K562 (cell line): Measurements from ENCODE around the gene LGALS8. TPM values are rescaled to one million over a fixed set of nuclear protein-coding genes. Genes with fewer than 3 reads are reported as not detected.
A peak's percentile ranks its signal among the peaks of the same experiment; 100 is the strongest.

Experiments
- ARID1B ChIP-seq: fragments of 450-650 bp; IDR thresholded peaks from 2 replicates; pipeline ENCODE4 v1.6.1; 2016; ENCODE audit warnings: antibody characterized with exemption, mild to moderate bottlenecking, inconsistent platforms
- CBFB ChIP-seq: sonication (generic); formaldehyde crosslinking; IDR thresholded peaks from 2 replicates; pipeline ENCODE4 v1.4.0; 2020; ENCODE audit warnings: mild to moderate bottlenecking, missing genetic modification reagents
- CREBBP ChIP-seq: IDR thresholded peaks from one replicate; pipeline ENCODE4 v1.6.1; 2012; ENCODE audit warnings: low read depth, mild to moderate bottlenecking, control low read depth, inconsistent platforms, low read length
- FOXA1 ChIP-seq: fragments of 450-650 bp; IDR thresholded peaks from 2 replicates; pipeline ENCODE4 v1.6.1; 2016; ENCODE audit warnings: mild to moderate bottlenecking, borderline replicate concordance
- HSF4 ChIP-seq: fragments of 250-450 bp; sonication (Bioruptor Pico); IDR thresholded peaks from 2 replicates; pipeline ENCODE4 v2.1.2; 2022; ENCODE audit warnings: mild to moderate bottlenecking, moderate library complexity, borderline replicate concordance
- MCM3 ChIP-seq: fragments of 450-650 bp; IDR thresholded peaks from 2 replicates; pipeline ENCODE4 v1.6.1; 2016
- POLR2AphosphoS2 ChIP-seq: IDR thresholded peaks from 2 replicates; pipeline ENCODE4 v1.6.1; 2012; ENCODE audit warnings: low read length, improper control_type of control experiment
- TAF7 ChIP-seq: fragments of 450-650 bp; IDR thresholded peaks from 2 replicates; pipeline ENCODE4 v1.6.1; 2016; ENCODE audit warnings: missing genetic modification characterization, missing compliant biosample characterization
- TOE1 ChIP-seq, 2 experiments: fragments of 450-650 bp in 1 of 2; sonication (generic) in 1 of 2; formaldehyde crosslinking in 1 of 2; IDR thresholded peaks; 2 replicates each; pipeline versions ENCODE4 v1.7.1 to v1.8.0; 2016 to 2022; ENCODE audit warnings: borderline replicate concordance in 2 of 2, mild to moderate bottlenecking in 2 of 2, antibody characterized with exemption in 1 of 2, inconsistent platforms in 1 of 2, low read depth in 1 of 2, missing genetic modification reagents in 1 of 2, moderate library complexity in 1 of 2
- ZNF57 ChIP-seq: fragments of 450-650 bp; formaldehyde crosslinking; IDR thresholded peaks from 2 replicates; pipeline ENCODE4 v1.4.0; 2020; ENCODE audit warnings: mild to moderate bottlenecking, moderate library complexity
- polyA plus RNA-seq, 8 experiments: library from polyadenylated mRNA; depleted of rRNA in 4 of 8; stranded (reverse) in 5 of 8; unstranded in 3 of 8; fragments of >200 nt; fragmentation: Nextera tagmentation in 2 of 8; fragmentation: Illumina TruSeq in 1 of 8; extraction: Ambion mirVana in 2 of 8; extraction: Trizol in 1 of 8; gene quantifications; 2 replicates each; pipeline versions ENCODE4 v1.2.1 to v1.2.3, GENCODE V29; 2011 to 2014; ENCODE audit warnings: inconsistent platforms in 1 of 8, missing spikeins in 1 of 8
- total RNA-seq, 7 experiments: library from RNA; depleted of rRNA in 6 of 7; stranded (reverse); fragments of >200 nt in 6 of 7; fragmentation: Illumina TruSeq in 2 of 7; extraction: Trizol in 2 of 7; gene quantifications; 2 replicates each; pipeline versions ENCODE4 v1.2.1 to v1.2.3, GENCODE V29; 2011 to 2021; ENCODE audit warnings: low replicate concordance in 1 of 7
- TF ChIP-seq, protein P1 (sequence below): IDR thresholded peaks from 2 replicates; pipeline ENCODE4 v1.6.1; 2014; ENCODE audit warnings: antibody characterized with exemption
- TF ChIP-seq, protein P2 (sequence below): fragments of 150-350 bp; IDR thresholded peaks from 2 replicates; pipeline ENCODE4 v1.6.1; 2014; ENCODE audit warnings: low read depth, mild to moderate bottlenecking, low read length, borderline replicate concordance
- TF ChIP-seq, protein P3 (sequence below): fragments of 250-450 bp; sonication (Bioruptor Pico); IDR thresholded peaks from 2 replicates; pipeline ENCODE4 v1.5.0; 2021; ENCODE audit warnings: mild to moderate bottlenecking, borderline replicate concordance
- TF ChIP-seq, protein P4 (sequence below): sonication (generic); formaldehyde crosslinking; IDR thresholded peaks from 2 replicates; pipeline ENCODE4 v1.8.0; 2022; ENCODE audit warnings: missing genetic modification reagents, mild to moderate bottlenecking, borderline replicate concordance
- TF ChIP-seq, protein P5 (sequence below), 3 experiments: fragments of 200-800 bp in 1 of 3; fragments of 250-450 bp in 1 of 3; fragments of 450-650 bp in 1 of 3; sonication (Bioruptor Pico) in 1 of 3; sonication (Bioruptor generic) in 1 of 3; formaldehyde crosslinking in 1 of 3; IDR thresholded peaks; 2 replicates each; pipeline versions ENCODE4 v1.6.1 to v1.8.0; 2016 to 2022; ENCODE audit warnings: mild to moderate bottlenecking in 2 of 3, missing genetic modification characterization in 2 of 3, missing compliant biosample characterization in 1 of 3, moderate library complexity in 1 of 3

Gene LGALS8
- total and polyA plus RNA-seq, 9 of the 15 experiments (the other 6 are each of a cell fraction or from before 2014, with no cell fraction given): 57.4 to 87.7 (median 70.3) TPM

DNA sequence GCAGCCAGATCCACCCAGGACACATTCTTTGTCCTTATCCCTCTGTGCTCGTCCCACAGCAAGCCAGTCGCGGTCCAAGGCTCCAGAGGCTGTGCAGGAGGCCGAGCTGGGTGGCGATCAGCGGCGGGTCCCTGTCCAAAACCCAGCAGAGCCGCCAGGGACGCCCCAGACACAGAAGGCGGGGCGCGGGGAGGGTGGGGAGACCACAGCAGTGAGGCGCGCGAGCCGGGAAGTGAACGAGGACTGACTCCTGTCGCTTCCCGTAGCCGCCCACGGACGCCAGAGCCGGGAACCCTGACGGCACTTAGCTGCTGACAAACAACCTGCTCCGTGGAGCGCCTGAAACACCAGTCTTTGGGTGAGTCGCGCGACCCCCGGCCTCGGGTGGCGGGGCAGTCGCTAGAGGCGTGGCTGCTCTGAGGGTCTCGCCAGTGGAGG, at the start of gene LGALS8 (continued):
- TF ChIP-seq, protein P1, sequence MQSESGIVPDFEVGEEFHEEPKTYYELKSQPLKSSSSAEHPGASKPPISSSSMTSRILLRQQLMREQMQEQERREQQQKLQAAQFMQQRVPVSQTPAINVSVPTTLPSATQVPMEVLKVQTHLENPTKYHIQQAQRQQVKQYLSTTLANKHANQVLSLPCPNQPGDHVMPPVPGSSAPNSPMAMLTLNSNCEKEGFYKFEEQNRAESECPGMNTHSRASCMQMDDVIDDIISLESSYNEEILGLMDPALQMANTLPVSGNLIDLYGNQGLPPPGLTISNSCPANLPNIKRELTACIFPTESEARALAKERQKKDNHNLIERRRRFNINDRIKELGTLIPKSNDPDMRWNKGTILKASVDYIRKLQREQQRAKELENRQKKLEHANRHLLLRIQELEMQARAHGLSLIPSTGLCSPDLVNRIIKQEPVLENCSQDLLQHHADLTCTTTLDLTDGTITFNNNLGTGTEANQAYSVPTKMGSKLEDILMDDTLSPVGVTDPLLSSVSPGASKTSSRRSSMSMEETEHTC: 0 out of 2 replicates have a peak, but pooled peaks have one; percentile 48
- no peak for TF ChIP-seq HSF4 (CRISPR knock-in tag)
- TF ChIP-seq, protein P2, sequence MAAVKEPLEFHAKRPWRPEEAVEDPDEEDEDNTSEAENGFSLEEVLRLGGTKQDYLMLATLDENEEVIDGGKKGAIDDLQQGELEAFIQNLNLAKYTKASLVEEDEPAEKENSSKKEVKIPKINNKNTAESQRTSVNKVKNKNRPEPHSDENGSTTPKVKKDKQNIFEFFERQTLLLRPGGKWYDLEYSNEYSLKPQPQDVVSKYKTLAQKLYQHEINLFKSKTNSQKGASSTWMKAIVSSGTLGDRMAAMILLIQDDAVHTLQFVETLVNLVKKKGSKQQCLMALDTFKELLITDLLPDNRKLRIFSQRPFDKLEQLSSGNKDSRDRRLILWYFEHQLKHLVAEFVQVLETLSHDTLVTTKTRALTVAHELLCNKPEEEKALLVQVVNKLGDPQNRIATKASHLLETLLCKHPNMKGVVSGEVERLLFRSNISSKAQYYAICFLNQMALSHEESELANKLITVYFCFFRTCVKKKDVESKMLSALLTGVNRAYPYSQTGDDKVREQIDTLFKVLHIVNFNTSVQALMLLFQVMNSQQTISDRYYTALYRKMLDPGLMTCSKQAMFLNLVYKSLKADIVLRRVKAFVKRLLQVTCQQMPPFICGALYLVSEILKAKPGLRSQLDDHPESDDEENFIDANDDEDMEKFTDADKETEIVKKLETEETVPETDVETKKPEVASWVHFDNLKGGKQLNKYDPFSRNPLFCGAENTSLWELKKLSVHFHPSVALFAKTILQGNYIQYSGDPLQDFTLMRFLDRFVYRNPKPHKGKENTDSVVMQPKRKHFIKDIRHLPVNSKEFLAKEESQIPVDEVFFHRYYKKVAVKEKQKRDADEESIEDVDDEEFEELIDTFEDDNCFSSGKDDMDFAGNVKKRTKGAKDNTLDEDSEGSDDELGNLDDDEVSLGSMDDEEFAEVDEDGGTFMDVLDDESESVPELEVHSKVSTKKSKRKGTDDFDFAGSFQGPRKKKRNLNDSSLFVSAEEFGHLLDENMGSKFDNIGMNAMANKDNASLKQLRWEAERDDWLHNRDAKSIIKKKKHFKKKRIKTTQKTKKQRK: no peak
- TF ChIP-seq, protein P3, sequence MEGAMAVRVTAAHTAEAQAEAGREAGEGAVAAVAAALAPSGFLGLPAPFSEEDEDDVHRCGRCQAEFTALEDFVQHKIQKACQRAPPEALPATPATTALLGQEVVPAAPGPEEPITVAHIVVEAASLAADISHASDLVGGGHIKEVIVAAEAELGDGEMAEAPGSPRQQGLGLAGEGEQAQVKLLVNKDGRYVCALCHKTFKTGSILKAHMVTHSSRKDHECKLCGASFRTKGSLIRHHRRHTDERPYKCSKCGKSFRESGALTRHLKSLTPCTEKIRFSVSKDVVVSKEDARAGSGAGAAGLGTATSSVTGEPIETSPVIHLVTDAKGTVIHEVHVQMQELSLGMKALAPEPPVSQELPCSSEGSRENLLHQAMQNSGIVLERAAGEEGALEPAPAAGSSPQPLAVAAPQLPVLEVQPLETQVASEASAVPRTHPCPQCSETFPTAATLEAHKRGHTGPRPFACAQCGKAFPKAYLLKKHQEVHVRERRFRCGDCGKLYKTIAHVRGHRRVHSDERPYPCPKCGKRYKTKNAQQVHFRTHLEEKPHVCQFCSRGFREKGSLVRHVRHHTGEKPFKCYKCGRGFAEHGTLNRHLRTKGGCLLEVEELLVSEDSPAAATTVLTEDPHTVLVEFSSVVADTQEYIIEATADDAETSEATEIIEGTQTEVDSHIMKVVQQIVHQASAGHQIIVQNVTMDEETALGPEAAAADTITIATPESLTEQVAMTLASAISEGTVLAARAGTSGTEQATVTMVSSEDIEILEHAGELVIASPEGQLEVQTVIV (CRISPR knock-in tag): no peak
- no peak for TF ChIP-seq MCM3
- TF ChIP-seq, protein P4, sequence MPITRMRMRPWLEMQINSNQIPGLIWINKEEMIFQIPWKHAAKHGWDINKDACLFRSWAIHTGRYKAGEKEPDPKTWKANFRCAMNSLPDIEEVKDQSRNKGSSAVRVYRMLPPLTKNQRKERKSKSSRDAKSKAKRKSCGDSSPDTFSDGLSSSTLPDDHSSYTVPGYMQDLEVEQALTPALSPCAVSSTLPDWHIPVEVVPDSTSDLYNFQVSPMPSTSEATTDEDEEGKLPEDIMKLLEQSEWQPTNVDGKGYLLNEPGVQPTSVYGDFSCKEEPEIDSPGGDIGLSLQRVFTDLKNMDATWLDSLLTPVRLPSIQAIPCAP (CRISPR knock-in tag): no peak; the same call in 1 of the 2 replicates
- TF ChIP-seq FOXA1: no peak
- TF ChIP-seq, protein P5, sequence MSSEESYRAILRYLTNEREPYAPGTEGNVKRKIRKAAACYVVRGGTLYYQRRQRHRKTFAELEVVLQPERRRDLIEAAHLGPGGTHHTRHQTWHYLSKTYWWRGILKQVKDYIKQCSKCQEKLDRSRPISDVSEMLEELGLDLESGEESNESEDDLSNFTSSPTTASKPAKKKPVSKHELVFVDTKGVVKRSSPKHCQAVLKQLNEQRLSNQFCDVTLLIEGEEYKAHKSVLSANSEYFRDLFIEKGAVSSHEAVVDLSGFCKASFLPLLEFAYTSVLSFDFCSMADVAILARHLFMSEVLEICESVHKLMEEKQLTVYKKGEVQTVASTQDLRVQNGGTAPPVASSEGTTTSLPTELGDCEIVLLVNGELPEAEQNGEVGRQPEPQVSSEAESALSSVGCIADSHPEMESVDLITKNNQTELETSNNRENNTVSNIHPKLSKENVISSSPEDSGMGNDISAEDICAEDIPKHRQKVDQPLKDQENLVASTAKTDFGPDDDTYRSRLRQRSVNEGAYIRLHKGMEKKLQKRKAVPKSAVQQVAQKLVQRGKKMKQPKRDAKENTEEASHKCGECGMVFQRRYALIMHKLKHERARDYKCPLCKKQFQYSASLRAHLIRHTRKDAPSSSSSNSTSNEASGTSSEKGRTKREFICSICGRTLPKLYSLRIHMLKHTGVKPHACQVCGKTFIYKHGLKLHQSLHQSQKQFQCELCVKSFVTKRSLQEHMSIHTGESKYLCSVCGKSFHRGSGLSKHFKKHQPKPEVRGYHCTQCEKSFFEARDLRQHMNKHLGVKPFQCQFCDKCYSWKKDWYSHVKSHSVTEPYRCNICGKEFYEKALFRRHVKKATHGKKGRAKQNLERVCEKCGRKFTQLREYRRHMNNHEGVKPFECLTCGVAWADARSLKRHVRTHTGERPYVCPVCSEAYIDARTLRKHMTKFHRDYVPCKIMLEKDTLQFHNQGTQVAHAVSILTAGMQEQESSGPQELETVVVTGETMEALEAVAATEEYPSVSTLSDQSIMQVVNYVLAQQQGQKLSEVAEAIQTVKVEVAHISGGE (CRISPR knock-in tag; IDR thresholded peaks at IDR 0.05): peak in 2 of 3 experiments; percentile 0 to 69; a peak in 1 of 6 replicates
- 0 out of 2 replicates have a peak, but pooled peaks have one; percentile 5 for TF ChIP-seq ARID1B
- TF ChIP-seq CREBBP: no peak
- no peak for TF ChIP-seq CBFB (CRISPR knock-in tag)
- TF ChIP-seq TAF7 (tag): no peak
- no peak for TF ChIP-seq ZNF57 (CRISPR knock-in tag)
- no peak for TF ChIP-seq POLR2AphosphoS2
- TF ChIP-seq TOE1 (IDR thresholded peaks at IDR 0.05; ENCODE audit: borderline replicate concordance): no peak
- TF ChIP-seq TOE1 (CRISPR knock-in tag; IDR thresholded peaks at IDR 0.05; ENCODE audit: borderline replicate concordance, low read depth): no peak
